ENCODE data around the gene RBM5.

The RBM5 gene

DNA sequence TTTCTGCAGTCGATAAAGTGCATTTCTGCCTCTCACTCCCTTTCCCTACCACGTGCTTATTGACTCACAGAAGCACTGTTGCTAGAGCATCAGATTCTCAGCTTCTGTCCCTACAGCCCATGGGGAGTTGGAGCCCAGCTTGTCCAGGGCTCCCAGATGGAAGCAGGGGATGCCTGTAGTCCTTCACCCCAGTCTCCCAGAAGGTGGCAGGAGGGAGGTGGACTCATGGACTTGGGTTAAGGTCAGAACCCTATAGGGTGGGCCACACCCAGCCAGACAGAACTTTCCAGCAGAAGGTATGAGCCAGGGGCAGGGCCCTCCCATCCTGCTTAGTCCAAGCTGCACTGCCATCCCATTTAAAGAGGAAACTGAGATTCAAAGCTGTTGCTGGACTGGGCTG, 33.4 kb downstream of the RBM5 start:
- DNase-seq = no peak

DNA sequence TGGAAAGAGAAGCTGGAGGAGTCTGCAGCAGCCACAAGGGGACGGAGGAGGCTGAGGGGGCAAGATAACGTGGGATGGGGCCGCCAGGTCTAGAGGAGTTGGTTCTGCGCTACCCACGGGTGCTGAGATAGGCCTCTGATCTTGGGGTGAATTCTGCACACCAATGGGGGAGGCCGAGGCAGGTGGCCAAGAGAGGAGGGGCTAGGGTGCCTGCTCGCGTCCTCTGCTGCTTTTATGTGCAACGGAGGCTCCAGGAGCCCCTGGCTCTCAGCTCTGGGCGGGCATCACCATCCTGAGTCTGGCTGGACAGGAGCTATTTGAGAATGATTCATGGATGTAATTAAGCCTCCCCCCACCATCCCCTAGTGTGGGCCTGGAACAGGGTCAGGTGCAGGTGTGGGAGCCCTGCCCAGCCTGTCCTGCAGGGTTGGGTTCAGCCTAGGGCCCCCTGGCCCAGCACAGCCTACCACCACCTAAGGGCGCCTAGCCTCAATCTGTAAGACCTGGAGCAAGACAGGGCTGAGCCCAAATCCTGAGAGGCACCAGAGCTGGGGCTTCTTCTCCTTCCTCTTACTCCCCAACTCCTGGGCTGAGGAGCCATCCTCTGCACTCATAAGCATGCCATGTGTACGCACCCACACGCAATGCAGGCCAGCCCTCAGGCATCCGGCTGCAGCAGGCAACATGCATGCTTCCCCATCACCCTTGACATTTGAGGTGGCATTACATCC, 34.1 kb downstream of the RBM5 start:
- no peak for DNase-seq

DNA sequence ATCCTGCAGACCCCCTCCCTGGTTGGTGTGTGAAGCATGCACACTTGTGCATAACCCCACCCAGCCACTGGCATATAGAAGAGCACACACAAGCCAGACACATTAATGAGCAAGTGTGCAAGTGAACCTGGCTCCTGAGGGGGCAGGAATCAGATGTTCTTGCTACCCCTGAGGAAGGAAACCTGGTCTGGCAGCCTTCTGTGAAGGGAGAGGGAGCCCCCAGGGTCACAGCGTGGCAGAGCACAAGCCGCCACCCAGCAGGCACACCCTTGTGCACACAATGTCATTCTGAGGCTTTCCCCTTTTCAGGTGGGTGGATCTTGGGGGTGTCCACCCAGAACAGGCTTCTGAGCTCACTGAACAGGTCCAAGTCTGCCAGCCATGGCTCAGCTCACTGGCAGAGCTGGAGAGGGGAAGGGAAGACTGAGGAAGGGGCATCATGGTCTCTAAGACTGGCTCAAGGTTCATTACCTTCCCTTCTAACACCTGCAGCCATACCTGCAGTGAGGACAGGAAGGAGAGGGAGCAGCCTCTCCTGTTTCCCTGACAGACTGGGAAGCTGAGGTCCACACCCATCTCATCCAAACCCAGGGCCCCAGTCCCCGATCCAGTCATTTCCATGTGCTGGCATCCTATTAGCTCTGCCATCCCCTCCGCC, 34.8 kb downstream of the RBM5 start:
- no peak for DNase-seq

DNA sequence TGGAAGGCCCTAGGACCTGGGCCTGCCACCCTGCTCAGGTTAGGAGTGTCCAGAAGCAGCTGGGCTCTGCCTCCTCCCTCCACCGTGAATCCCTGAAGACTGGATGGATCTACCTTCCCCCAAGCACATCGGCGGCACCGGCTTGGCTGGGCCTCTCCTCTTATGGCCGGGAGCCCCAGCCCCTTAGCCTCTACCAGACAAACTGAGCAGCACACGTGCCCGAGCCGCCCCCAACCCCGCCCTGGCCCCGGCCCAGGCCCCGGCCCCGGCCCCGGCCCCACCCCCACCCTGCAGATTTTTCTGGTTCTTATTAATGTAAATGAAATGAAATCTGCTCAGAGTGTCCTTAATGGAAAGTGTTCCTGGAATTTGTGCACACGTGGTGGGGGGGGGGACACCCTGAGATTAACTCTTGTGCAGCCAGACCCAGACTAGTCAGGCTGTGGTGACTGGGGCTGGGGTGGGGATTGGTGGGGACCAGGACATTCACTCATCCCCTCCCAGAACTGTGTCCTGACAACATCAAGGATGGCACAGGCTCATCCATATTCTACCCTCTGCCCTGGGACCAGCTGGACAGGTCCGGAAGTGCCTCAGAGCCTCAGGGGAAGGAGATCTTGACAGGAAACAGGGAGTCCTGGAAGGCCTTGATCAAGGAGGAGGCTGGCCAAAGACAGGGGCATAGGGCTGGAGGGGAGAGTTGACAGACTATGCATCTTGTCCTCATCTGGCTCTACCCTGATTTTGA, 35.5 kb downstream of the RBM5 start:
- DNase-seq = no peak

DNA sequence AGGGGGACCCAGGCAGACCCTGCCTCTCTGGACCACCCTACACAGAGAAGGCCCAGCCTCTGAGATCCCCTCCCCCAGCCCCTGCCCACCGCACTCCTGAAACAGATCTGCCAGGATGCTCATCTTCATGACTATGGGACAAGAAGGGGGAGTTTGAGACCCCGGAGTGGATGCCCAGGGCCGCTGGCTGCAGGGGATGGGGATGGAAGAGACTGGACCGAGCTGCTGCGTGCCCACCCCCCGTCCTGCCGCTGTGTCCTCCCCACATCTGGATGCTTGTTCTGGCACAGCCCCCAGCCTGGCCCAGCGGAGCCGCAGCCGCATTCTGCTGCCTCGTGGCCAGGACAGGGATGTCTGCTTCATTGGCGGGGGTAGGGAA, 36.1 kb downstream of the RBM5 start:
- no peak for DNase-seq

DNA sequence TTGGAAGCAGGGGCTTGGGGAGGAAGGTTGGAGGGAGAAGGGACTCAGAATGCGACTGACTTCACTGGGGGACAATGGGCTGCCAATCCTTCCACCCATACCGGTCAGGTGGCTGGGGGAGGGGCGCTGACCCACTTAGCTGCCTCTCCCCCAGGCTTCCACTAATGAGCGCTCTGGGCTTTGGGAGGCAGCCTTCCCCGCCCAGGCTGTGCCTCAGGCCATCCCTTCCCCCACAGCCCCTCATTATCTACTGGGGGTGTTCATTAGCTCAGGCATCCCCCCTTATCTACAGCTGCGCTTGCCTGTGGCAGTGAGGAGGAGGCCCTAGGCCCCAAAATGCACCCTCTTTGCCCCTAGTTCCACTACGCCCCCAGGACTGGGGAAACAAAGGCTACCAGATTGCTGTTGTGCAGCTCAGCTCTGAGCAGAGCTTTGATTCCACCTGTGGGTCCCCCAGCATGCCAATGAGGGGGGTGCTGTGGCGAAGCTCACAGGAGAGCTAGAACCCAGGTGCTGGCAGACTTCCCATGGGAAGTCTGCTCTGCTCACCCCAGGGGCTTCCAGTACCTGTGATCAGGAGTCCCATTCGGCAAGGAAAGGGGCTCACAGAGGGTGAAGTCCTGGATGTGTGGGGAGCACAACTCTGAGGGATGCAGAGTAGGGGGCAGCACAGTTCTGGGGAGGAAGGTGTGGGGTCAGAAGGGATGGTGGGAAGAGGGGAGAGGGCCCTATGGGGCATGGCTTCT, 37.0 kb downstream of the RBM5 start:
- DNase-seq = no peak

DNA sequence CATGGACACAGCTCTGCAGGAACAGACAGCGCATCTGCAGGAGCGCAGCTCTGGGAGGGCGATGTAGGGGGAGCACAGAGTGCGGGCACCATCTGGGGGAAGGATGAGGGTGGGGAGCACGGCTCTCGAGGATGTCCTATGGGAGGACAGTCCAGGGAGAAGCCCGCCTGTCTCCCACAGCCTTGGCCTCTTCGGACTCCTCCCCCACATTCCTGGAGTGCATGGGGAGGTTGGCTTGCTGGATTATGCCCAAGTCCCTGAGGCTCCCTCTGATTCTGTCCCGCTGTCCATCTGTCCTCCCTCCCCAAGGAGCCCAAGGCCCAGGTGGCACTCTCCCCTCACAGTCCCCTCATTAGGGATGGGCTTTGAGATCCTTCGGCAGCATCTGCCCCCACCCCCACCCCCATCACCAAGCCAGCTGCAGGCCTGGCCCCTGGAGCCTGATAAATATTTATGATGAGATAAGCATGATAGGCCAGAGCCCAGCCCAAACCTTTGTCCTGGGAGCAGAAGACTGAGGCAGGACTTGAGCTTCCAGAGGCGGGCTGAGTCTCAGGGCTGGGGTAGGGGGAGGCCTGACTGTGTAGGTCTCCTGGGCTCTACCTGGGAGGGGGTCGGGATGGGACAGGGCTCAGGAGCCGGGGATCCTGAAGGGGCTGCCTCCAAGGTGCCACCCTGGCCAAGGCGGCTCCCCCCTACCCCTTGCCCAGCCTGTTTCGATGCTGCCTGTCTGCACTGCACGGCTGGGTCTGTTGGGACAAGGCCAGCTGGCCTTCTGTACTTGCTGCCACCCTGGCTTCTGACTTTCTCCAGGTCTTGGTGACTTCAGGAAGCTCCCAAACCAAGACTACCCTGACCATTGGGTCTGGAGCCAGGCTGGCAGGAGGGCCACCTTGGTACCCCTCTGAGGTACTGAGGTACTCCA, 37.8 kb downstream of the RBM5 start:
- DNase-seq = no peak

DNA sequence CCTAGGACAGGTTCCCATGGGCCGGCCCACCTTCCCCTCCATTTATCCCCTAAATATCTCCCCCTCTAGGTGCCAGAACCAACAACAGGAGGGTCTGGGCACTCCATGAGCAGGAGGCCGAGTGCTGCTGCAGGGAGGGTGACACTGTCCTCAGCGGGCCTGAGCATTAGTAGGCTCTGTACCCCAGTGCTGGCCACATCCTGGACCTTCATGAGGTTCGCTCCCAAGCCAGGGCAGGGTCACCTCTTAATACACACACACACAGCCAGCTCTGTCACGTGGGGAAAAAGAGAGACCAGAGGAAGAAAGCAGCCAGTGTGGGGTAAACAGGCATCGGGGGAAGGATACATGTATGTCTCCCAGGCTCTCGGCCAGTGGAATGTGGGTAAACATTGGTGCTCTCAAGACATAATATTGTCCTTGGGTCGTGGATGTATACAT, 38.6 kb downstream of the RBM5 start:
- DNase-seq = no peak

DNA sequence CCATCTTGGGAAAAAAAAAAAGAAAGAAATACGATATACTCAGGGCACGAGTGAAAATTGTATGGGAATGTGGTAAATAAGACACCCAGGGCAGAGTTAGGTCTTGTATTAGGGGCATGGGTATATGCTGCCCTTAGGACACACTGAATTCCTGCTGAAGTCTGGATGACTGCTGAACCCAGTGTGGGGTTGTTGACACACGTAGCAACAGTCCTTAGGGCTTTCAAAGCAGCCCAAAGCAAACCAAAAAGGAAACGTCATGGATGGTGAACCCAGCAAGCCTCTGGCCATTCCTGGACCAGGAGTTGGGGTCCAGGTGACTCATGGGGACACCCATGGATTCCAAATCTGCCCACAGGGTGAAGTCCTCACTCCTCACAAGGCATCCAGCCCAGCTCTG, 39.3 kb downstream of the RBM5 start:
- DNase-seq = no peak

DNA sequence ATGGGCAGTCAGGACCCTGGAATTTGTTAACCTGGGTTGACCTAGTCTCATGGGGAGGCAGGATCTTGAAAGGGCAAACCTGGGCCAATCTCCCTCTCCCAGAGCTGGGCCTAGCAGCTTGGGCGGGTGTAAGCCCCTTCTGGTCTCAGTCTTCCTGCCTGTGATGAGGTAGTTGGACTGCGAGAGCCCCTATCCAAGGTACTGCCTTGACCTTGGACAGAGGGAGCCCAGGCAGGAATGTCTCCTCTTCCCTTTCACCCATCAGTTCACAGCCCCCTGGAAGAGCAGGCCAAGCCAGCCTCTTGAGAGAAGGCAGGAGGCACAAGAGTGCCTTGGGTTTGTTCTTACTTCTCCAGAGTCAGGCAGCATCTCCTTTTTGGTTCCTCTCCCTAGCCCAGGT, 41.7 kb downstream of the RBM5 start:
- DNase-seq = no peak

DNA sequence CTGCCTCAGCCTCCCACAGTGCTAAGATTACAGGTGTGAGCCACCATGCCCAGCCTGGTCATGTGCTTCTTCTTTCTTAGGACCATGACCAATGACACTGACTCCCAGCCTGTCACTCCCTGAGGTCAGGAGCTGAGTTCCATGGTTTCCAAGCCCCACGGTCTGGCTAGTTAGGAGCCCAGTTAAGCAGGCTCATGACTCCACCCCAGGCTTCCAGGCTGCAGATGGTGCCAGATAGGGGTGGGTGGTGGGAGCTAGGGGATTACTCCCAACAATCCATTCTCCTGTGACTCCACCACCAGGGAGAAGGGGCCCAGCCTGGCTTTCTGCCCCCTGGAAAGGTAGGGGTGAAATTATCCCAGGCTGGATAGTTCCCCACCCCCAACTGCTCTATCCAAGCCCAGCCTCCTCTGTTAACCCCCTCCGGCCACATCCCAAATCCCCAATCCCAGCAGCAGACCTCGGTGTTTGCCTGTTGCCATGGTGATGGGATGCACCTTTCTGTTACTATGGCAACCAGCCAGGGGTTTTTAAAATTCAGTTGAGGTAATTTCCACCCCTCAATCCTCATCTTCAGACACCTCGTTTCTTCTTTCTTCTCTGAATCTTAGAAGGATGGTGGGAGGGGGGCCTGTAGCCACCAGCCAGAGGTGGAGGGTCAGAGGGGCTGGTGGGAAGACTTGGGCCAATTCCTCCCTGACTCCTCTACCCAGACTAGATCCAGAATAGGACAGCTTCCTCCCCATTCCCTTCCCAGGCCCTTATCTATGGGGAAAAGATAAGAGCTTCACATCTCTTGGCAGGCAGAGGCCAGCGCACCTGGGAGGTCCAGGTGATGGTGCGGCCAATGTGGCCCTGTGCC, 43.9 kb downstream of the RBM5 start:
- DNase-seq = no peak

DNA sequence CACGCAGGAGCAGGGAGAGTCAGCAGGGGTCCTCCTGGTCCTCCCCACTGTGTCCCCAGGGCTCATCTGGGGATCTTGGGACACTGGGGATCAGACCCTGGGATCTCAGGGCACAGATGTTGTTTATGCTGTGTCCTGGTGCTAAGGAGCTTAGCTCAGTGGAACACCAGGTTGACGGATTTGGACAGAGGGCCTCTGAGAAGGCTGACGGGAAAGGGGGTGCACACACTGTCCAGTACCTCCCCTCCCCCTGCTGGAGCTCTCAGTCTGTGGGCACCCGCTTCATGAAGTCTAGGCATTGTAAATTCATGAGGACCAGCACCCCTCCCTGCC, 44.5 kb downstream of the RBM5 start:
- DNase-seq = no peak

DNA sequence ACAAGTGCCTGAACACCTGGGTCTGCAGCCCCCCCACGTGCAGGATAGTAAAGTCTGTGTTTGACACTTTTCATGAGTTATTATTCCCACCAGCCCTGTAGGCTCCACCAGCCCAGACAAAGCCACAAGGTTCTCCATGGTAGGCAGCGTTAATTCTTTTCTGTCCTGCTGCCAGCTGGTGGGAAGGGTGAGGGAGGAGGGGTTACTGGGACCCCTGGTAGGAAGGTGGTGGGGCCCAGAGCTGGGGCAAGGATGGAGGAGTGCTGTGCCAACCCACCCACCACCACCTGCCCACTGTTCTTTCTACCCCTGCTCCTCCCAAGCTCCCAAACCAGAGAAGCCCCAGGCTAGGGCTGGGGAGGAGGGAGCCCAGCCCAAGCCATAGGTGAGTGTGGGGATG, 45.6 kb downstream of the RBM5 start:
- DNase-seq = no peak

DNA sequence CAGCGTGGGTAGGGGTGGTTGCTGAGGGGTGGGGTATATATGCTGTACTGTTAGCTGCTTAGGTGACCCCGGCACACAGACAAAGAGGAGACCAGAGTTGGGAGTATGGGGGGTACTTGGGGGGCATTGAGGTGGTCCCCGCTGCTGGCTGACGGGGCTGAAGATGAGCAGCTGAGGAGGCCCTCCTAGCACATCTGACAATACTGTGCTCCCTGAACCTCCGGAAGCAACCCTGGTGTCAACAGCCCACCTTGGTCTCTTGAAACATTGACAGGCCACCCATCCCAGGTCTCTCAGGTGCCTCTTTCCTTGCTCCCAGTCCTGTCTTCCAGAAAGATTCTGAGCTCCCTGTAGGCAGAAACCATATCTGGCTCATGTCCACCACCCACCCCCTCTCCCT, 47.2 kb downstream of the RBM5 start:
- DNase-seq = no peak

DNA sequence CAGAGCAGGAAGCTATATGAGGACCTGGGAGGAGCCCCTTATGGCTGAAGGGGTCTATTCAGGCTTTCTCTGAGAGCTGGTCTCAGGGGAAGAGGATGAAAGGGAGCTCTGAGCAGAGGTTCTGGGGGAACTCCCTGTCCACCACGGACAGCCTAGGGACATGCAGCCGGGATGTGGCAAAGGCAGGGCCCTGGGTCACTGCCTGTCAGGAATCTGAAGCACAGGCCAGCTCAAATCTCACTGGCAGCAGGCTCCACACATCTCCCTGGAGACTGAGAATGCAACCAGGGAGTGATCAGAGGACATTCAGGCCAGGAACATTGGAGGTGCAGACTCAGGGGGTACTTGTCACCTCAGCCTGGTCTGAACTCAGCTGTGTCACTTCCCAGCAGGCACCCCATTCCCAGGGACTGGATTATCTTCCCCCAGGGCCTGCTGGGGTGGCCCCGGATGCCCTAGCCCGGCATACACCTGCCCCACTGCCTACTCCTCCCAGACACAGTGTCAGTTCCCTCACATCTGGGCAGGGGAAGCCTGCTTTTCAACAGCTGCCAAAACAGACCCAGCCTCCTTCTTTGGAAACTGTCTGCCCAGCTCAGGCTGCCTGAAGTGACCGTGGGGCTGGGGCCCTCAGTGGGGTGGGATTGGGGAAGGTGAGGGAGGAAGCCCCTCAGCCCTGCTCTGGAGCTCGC, 48.1 kb downstream of the RBM5 start:
- no peak for DNase-seq

DNA sequence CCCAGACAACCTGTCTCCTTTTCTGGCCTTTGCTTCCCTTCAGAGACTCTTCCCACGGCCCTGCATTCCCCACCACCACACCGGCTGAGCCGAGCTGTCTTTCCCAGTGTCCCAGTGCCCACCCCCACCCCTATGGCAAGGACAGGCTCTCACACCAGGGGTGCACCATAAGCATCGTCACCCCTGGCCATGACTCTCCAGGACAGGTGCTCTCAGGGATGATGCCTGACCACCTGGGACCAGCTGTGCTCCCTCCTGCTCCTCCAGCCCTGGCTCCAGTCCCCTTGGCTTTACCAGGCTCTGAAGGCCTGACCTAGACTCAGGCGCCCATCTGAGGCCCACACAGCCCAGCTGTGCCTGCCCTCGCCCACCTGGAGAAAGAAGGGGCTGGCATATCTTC, 48.8 kb downstream of the RBM5 start:
- DNase-seq = no peak

DNA sequence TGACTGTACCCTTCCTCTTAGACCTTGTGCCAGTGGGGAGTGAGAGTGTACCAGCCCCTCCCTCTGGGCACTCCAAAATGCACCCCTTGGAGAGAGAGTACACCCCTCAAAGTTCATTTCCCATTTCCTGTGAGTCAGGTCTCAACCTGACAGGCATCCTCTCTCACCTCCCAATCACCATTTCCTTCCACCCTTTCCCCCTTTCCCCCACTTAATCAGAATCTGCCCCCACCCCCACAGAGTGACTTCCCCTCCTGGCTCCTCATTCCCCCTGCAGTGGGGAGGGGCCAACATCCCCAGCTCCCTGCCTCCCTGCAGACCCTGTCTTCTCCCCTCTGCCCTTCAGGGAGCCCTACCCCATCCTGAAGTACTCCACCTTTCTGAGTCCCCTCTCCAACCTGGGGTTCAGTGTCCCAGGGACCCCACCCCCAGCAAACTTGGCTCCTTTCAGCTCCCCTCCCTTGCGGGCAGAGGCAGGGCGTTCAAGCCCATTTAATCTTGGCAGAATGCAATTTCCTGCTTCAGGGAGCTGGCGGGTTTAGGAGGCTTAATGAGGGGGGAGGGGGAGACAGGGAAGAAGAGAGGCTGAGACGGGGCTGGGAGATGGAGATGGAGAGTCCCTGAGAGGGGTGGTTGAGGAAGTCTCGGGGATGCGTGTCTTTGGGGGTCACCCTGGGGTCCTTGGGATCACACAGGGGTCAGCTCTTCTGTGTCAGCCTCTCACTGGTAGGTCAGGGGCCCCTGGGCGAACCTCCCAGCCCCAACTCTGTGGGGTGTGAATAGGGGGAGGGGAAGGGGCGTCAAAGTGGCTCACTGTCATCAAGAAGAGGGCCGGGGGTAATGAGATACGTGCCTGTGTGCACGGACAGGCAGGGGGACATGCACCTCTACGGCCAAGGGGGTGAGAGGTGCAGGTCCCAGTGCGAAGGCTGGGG, 49.8 kb downstream of the RBM5 start:
- DNase-seq = no peak

DNA sequence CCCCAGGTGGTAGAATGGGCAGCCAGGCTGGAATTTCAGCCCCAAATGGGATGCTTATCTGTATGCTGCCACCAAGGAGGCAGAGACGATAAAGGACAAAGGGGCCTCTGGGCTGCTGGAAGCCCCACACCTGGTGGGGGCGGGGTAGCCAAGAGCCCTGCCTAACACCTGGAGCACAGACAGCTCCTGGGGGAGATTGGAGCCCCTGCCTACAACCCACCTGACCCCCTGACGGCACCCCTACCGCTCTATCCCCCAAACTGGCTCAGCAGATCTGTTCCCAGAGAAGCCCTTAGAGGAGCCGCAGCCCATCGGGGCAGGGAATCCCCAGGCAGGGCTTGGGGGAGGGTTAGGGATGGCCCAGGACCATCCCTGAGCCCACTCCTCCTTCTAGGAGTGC, 50.6 kb downstream of the RBM5 start:
- DNase-seq = no peak

DNA sequence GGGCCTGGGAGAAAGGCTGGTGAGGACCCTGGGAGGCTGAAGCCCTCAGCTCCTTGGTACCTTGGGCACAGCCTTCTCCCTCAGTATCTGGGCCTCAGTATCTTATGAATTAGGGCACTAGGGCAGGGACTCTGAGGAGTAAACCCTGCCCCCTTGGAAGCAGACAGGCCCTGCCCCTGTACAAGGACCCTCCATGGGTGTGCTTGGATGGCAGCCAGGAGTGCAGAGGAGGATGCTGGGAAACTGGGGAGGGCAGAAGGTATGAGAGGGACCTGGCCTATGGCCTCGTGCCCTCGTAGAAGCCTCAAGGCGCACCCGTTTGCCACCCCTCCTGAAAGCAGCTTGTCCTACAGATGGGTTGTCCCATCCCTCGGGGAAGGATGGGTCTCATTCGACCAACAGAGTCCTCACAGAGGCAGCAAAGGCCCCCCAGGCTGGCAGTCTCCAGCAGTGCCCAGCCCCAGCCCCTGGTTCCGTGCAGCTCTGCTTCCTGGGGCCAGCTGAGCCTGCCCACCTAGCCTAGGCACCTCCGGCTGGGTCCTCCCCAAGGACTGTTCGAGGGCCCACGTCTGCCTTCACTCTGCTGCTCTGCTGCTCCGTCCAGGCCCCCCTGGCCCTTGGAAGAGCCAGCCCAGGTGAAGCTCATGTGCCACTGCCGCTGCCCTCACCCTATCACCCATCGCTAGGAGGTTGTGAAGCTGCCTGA, 51.2 kb downstream of the RBM5 start:
- DNase-seq = no peak

All from activated CD4-positive, alpha-beta T cell treated with anti-CD3 and anti-CD28 coated beads, Interleukin-2, amount 50 U/mL, for 1 hour (primary cell).